ENCODE data around the gene NTM.

Gene NTM

GRCh38 chr11:131464461-131464860 lies 94.0 kb downstream of the NTM start:
- H3K27ac ChIP-seq (ENCODE audit: low read length, poor library complexity, severe bottlenecking): no peak overlapping the region
- no peak overlapping the region for H2BK15ac ChIP-seq (ENCODE audit: low read depth, poor library complexity, severe bottlenecking)
- no peak for DNase-seq
- no peak overlapping the region for H3K4me2 ChIP-seq (ENCODE audit: low read length, poor library complexity, severe bottlenecking)
- H3K23ac ChIP-seq (ENCODE audit: low read length in 2 of 2): no peak overlapping the region
- no peak overlapping the region for H2BK120ac ChIP-seq (ENCODE audit: low read depth, low read length)
- no peaks in the 10 kb centered on the region for H3K79me1 ChIP-seq (replicated peaks; ENCODE audit: low read length, poor library complexity, severe bottlenecking)
- H3K9me3 ChIP-seq (ENCODE audit: control insufficient read depth, low read length): no peaks in the 10 kb centered on the region
- no peaks in the 10 kb centered on the region for H3K4me1 ChIP-seq (ENCODE audit: control insufficient read depth, insufficient read depth, low read depth, low read length)
- H3K14ac ChIP-seq (ENCODE audit: low read length in 2 of 2): no peak overlapping the region
- no peak overlapping the region for H2AK5ac ChIP-seq (ENCODE audit: low read length, severe bottlenecking)
- H3K27me3 ChIP-seq (ENCODE audit: control insufficient read depth in 1 of 2, insufficient read depth in 1 of 2, low read length in 2 of 2): peaks cover 6 to 41% of the 10 kb centered on the region in 2 experiments
- H4K8ac ChIP-seq (ENCODE audit: low read length): no peak overlapping the region
- no peak overlapping the region for H3K9ac ChIP-seq (ENCODE audit: low read length)
- no peak overlapping the region for H3K4me3 ChIP-seq (ENCODE audit: insufficient read depth in 1 of 2, low read depth in 1 of 2, low read length in 2 of 2)
- H3K36me3 ChIP-seq (ENCODE audit: control insufficient read depth in 1 of 2, insufficient read depth in 2 of 2, low read depth in 1 of 2, low read length in 2 of 2): no peaks in the 10 kb centered on the region
- no peak overlapping the region for H3K4ac ChIP-seq (ENCODE audit: low read depth in 1 of 2, low read length in 2 of 2)
- H2BK12ac ChIP-seq (ENCODE audit: low read length in 2 of 2): no peak overlapping the region
- no peak overlapping the region for H3K18ac ChIP-seq (ENCODE audit: low read depth in 1 of 2, low read length in 2 of 2)
- WGBS: 55% methylated on average over 8 of the region's 9 CpGs
- no peak overlapping the region for H2BK5ac ChIP-seq (ENCODE audit: low read depth, low read length, poor library complexity, severe bottlenecking)
- no peak overlapping the region for H4K91ac ChIP-seq (ENCODE audit: low read length)
- no peak overlapping the region for H2AFZ ChIP-seq (ENCODE audit: low read depth, low read length)

- Histone ChIP-seq H2AFZ (ENCODE audit: low read depth, low read length) (no peak overlapping the region), H3K23ac (ENCODE audit: low read length in 2 of 2) (no peak overlapping the region), H3K4me2 (ENCODE audit: low read length, poor library complexity, severe bottlenecking) (no peak overlapping the region), H3K14ac (ENCODE audit: low read length in 2 of 2) (no peak overlapping the region), H3K27ac (ENCODE audit: low read length, poor library complexity, severe bottlenecking) (no peak overlapping the region), H4K91ac (ENCODE audit: low read length) (no peak overlapping the region), H3K9me3 (ENCODE audit: control insufficient read depth, low read length) (no peaks in the 10 kb centered on the region), H2BK12ac (ENCODE audit: low read length in 2 of 2) (no peak overlapping the region), H3K18ac (ENCODE audit: low read depth in 1 of 2, low read length in 2 of 2) (no peak overlapping the region), H2AK5ac (ENCODE audit: low read length, severe bottlenecking) (no peak overlapping the region), H3K4ac (ENCODE audit: low read depth in 1 of 2, low read length in 2 of 2) (no peak overlapping the region), H4K8ac (ENCODE audit: low read length) (no peak overlapping the region), H3K27me3 (ENCODE audit: control insufficient read depth in 1 of 2, insufficient read depth in 1 of 2, low read length in 2 of 2) (peaks cover 6 to 47% of the 10 kb centered on the region in 2 experiments), H2BK5ac (ENCODE audit: low read depth, low read length, poor library complexity, severe bottlenecking) (no peak overlapping the region), H2BK120ac (ENCODE audit: low read depth, low read length) (no peak overlapping the region), H3K4me1 (ENCODE audit: control insufficient read depth, insufficient read depth, low read depth, low read length) (no peaks in the 10 kb centered on the region), H2BK15ac (ENCODE audit: low read depth, poor library complexity, severe bottlenecking) (no peak overlapping the region), H3K4me3 (ENCODE audit: insufficient read depth in 1 of 2, low read depth in 1 of 2, low read length in 2 of 2) (no peak overlapping the region), H3K36me3 (ENCODE audit: control insufficient read depth in 1 of 2, insufficient read depth in 2 of 2, low read depth in 1 of 2, low read length in 2 of 2) (no peaks in the 10 kb centered on the region), H3K79me1 (replicated peaks; ENCODE audit: low read length, poor library complexity, severe bottlenecking) (no peaks in the 10 kb centered on the region), H3K9ac (ENCODE audit: low read length) (no peak overlapping the region)
- DNase-seq: no peak
- WGBS: 87% methylated on average over 5 of the region's 5 CpGs
These were observed 94.6 kb downstream of the NTM start for GRCh38 chr11:131465039-131465438.

GRCh38 chr11:131465746-131466145 lies 95.3 kb downstream of the NTM start:
- Histone ChIP-seq H3K18ac (ENCODE audit: low read depth in 1 of 2, low read length in 2 of 2) (no peak overlapping the region), H3K4me1 (ENCODE audit: control insufficient read depth, insufficient read depth, low read depth, low read length) (no peaks in the 10 kb centered on the region), H2BK5ac (ENCODE audit: low read depth, low read length, poor library complexity, severe bottlenecking) (no peak overlapping the region), H3K27me3 (ENCODE audit: control insufficient read depth in 1 of 2, insufficient read depth in 1 of 2, low read length in 2 of 2) (peaks cover 6 to 54% of the 10 kb centered on the region in 2 experiments), H2BK12ac (ENCODE audit: low read length in 2 of 2) (no peak overlapping the region), H3K9me3 (ENCODE audit: control insufficient read depth, low read length) (no peaks in the 10 kb centered on the region), H3K14ac (ENCODE audit: low read length in 2 of 2) (no peak overlapping the region), H3K27ac (ENCODE audit: low read length, poor library complexity, severe bottlenecking) (no peak overlapping the region), H4K91ac (ENCODE audit: low read length) (no peak overlapping the region), H2BK15ac (ENCODE audit: low read depth, poor library complexity, severe bottlenecking) (no peak overlapping the region), H3K23ac (ENCODE audit: low read length in 2 of 2) (no peak overlapping the region), H3K4me3 (ENCODE audit: insufficient read depth in 1 of 2, low read depth in 1 of 2, low read length in 2 of 2) (no peak overlapping the region), H3K9ac (ENCODE audit: low read length) (no peak overlapping the region), H2AFZ (ENCODE audit: low read depth, low read length) (no peak overlapping the region), H2BK120ac (ENCODE audit: low read depth, low read length) (no peak overlapping the region), H2AK5ac (ENCODE audit: low read length, severe bottlenecking) (no peak overlapping the region), H3K4me2 (ENCODE audit: low read length, poor library complexity, severe bottlenecking) (no peak overlapping the region), H3K79me1 (replicated peaks; ENCODE audit: low read length, poor library complexity, severe bottlenecking) (no peaks in the 10 kb centered on the region), H3K4ac (ENCODE audit: low read depth in 1 of 2, low read length in 2 of 2) (no peak overlapping the region), H4K8ac (ENCODE audit: low read length) (no peak overlapping the region), H3K36me3 (ENCODE audit: control insufficient read depth in 1 of 2, insufficient read depth in 2 of 2, low read depth in 1 of 2, low read length in 2 of 2) (no peaks in the 10 kb centered on the region)
- 50% methylated on average over 5 of the region's 5 CpGs for WGBS
- DNase-seq: no peak

DNA sequence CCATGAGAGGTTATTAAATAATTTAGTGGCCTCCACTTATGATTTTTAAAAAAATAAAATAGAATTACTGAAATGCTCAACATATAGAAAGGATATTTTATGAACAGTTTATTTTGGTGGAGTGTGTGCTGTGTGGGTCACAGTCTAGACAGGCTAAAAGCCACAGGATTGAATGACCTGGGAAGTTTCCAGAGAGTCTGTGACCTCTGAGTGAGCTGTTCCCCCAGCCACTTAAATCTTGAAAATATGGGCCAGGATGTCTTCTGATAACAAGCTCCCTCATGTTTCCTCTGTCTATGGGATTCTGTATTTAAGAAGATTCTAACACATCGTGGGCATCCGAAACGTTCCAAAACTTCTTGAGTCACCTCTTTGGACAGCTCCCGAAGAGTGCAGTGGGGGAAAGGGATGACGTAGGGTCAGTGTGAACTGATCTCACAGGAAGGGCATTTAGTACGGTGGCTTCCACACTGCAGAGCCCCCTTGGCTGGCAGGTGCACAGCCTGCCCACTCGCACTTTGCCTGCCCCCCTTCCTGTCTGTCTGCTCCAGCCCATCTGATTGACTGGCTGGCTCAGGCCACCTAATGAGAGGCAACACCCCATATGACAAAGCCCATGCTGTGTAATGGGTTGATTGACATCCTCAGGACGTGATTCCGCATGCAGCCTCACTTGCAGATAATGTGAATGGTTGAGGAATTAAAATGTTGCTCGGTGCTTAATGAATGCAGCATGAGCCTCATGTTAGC lies 97.4 kb downstream of the NTM start:
- WGBS: 58% methylated on average over 10 of the region's 10 CpGs
- no peak overlapping the region for H3K14ac ChIP-seq (ENCODE audit: low read length in 2 of 2)

More for the DNA sequence above, 97.4 kb downstream of the NTM start:
- no peak overlapping the region for H4K8ac ChIP-seq (ENCODE audit: low read length)
- no peak overlapping the region for H3K18ac ChIP-seq (ENCODE audit: low read depth in 1 of 2, low read length in 2 of 2)
- no peaks in the 10 kb centered on the region for H3K36me3 ChIP-seq (ENCODE audit: control insufficient read depth in 1 of 2, insufficient read depth in 2 of 2, low read depth in 1 of 2, low read length in 2 of 2)
- no peak overlapping the region for H3K4me2 ChIP-seq (ENCODE audit: low read length, poor library complexity, severe bottlenecking)
- no peak overlapping the region for H3K27ac ChIP-seq (ENCODE audit: low read length, poor library complexity, severe bottlenecking)
- H3K4me1 ChIP-seq (ENCODE audit: control insufficient read depth, insufficient read depth, low read depth, low read length): no peaks in the 10 kb centered on the region
- H2BK12ac ChIP-seq (ENCODE audit: low read length in 2 of 2): no peak overlapping the region
- DNase-seq: no peak
- H3K9me3 ChIP-seq (ENCODE audit: control insufficient read depth, low read length): no peaks in the 10 kb centered on the region
- no peak overlapping the region for H2AK5ac ChIP-seq (ENCODE audit: low read length, severe bottlenecking)
- no peak overlapping the region for H4K91ac ChIP-seq (ENCODE audit: low read length)
- H3K23ac ChIP-seq (ENCODE audit: low read length in 2 of 2): no peak overlapping the region
- H2BK15ac ChIP-seq (ENCODE audit: low read depth, poor library complexity, severe bottlenecking): no peak overlapping the region
- no peaks in the 10 kb centered on the region for H3K79me1 ChIP-seq (replicated peaks; ENCODE audit: low read length, poor library complexity, severe bottlenecking)
- H3K4ac ChIP-seq (ENCODE audit: low read depth in 1 of 2, low read length in 2 of 2): no peak overlapping the region
- H3K9ac ChIP-seq (ENCODE audit: low read length): no peak overlapping the region
- no peak overlapping the region for H2BK120ac ChIP-seq (ENCODE audit: low read depth, low read length)
- no peak overlapping the region for H2AFZ ChIP-seq (ENCODE audit: low read depth, low read length)
- peaks cover 6 to 66% of the 10 kb centered on the region in 2 experiments for H3K27me3 ChIP-seq (ENCODE audit: control insufficient read depth in 1 of 2, insufficient read depth in 1 of 2, low read length in 2 of 2)
- H3K4me3 ChIP-seq (ENCODE audit: insufficient read depth in 1 of 2, low read depth in 1 of 2, low read length in 2 of 2): no peak overlapping the region
- H2BK5ac ChIP-seq (ENCODE audit: low read depth, low read length, poor library complexity, severe bottlenecking): no peak overlapping the region

Data from mesenchymal stem cell (in vitro differentiated cells and primary cell).